WERI-Rb-1 (cell line): Measurements from ENCODE around the gene TRIO.

Source experiments
- DNase-seq: peaks from one replicate; pipeline ENCODE4 v3.0.0-alpha.2; 2020
- H3K27ac ChIP-seq: fragments of 250-450 bp; sonication (Bioruptor Pico); 2 replicates; pipeline ENCODE4 v1.5.1; 2020; ENCODE audit warnings: mild to moderate bottlenecking, moderate library complexity
- H3K27me3 ChIP-seq: fragments of 250-450 bp; sonication (Bioruptor Pico); 2 replicates; pipeline ENCODE4 v1.5.1; 2021; ENCODE audit warnings: mild to moderate bottlenecking, low read depth, moderate library complexity; ENCODE audit not compliant: insufficient read depth, severe bottlenecking
- H3K36me3 ChIP-seq: fragments of 250-450 bp; sonication (Bioruptor Pico); 2 replicates; pipeline ENCODE4 v1.5.1; 2020; ENCODE audit warnings: mild to moderate bottlenecking, moderate library complexity
- H3K4me3 ChIP-seq: 2 replicates; pipeline ENCODE4 v1.5.1; 2011; ENCODE audit warnings: low read depth, mild to moderate bottlenecking, control low read depth, low read length
- H3K9me3 ChIP-seq: fragments of 250-450 bp; sonication (Bioruptor Pico); 2 replicates; pipeline ENCODE4 v1.5.1; 2021; ENCODE audit warnings: mild to moderate bottlenecking, moderate library complexity; ENCODE audit not compliant: severe bottlenecking
- CTCF ChIP-seq: IDR thresholded peaks from 2 replicates; pipeline ENCODE4 v1.5.1; 2011; ENCODE audit warnings: low read depth, mild to moderate bottlenecking, control low read depth, inconsistent platforms, low read length

The TRIO gene

GRCh38 chr5:14321936-14322335, 178.8 kb downstream of the TRIO start:
- TF ChIP-seq CTCF = no peak
- Histone ChIP-seq H3K9me3 (no peaks in the 10 kb centered on the region), H3K27me3 (no peaks in the 10 kb centered on the region), H3K27ac (no peak overlapping the region), H3K36me3 (peaks cover 9% of the 10 kb centered on the region), H3K4me3 (no peak overlapping the region)
- DNase-seq = no peak

GRCh38 chr5:14322437-14323187, 179.5 kb downstream of the TRIO start:
- peaks cover 2% of the 10 kb centered on the region for H3K36me3 ChIP-seq
- DNase-seq = no peak
- H3K27ac ChIP-seq = no peak overlapping the region
- no peaks in the 10 kb centered on the region for H3K9me3 ChIP-seq
- H3K4me3 ChIP-seq = no peak overlapping the region
- TF ChIP-seq CTCF = no peak
- no peaks in the 10 kb centered on the region for H3K27me3 ChIP-seq

- no peak for TF ChIP-seq CTCF
- Histone ChIP-seq H3K9me3 (no peaks in the 10 kb centered on the region), H3K36me3 (no peaks in the 10 kb centered on the region; the same call in none of the 2 replicates), H3K27ac (no peak overlapping the region), H3K27me3 (no peaks in the 10 kb centered on the region), H3K4me3 (no peak overlapping the region)
- no peak for DNase-seq
Observed at GRCh38 chr5:14323466-14323865, 180.3 kb downstream of the TRIO start.

- Histone ChIP-seq H3K27me3 (no peaks in the 10 kb centered on the region), H3K4me3 (no peak overlapping the region), H3K27ac (no peak overlapping the region), H3K9me3 (no peaks in the 10 kb centered on the region), H3K36me3 (no peaks in the 10 kb centered on the region; the same call in none of the 2 replicates)
- TF ChIP-seq CTCF = no peak
- DNase-seq = no peak
Observed at GRCh38 chr5:14325369-14325768, 182.2 kb downstream of the TRIO start.

- Histone ChIP-seq H3K27me3 (no peaks in the 10 kb centered on the region), H3K36me3 (no peaks in the 10 kb centered on the region; the same call in none of the 2 replicates), H3K4me3 (no peak overlapping the region), H3K27ac (no peak overlapping the region), H3K9me3 (no peaks in the 10 kb centered on the region)
- peak; percentile 78 for TF ChIP-seq CTCF
- DNase-seq = peak; percentile 35
Observed at GRCh38 chr5:14326035-14326903, 183.1 kb downstream of the TRIO start.
